WTC11 (cell line): Measurements from ENCODE around the gene RBM15.

Experiments used
- ATF2 ChIP-seq: sonication (generic); formaldehyde crosslinking; IDR thresholded peaks from 2 replicates; pipeline ENCODE4 v1.8.1; 2022; ENCODE audit warnings: low read depth, missing genetic modification reagents, borderline replicate concordance
- CTCF ChIP-seq: fragments of 200-600 bp; IDR thresholded peaks from 2 replicates; pipeline ENCODE4 v1.8.0; 2022; ENCODE audit warnings: antibody characterized with exemption
- E2F1 ChIP-seq: sonication (generic); formaldehyde crosslinking; IDR thresholded peaks from 2 replicates; pipeline ENCODE4 v1.8.0; 2022; ENCODE audit warnings: mild to moderate bottlenecking, missing genetic modification reagents
- MAX ChIP-seq: sonication (generic); formaldehyde crosslinking; IDR thresholded peaks from 2 replicates; pipeline ENCODE4 v1.8.0; 2022; ENCODE audit warnings: mild to moderate bottlenecking, missing genetic modification reagents
- NR2C2 ChIP-seq: sonication (generic); formaldehyde crosslinking; IDR thresholded peaks from 2 replicates; pipeline ENCODE4 v1.8.0; 2022; ENCODE audit warnings: mild to moderate bottlenecking, missing genetic modification reagents
- TEAD4 ChIP-seq: sonication (generic); formaldehyde crosslinking; IDR thresholded peaks from 2 replicates; pipeline ENCODE4 v1.8.0; 2022; ENCODE audit warnings: mild to moderate bottlenecking, missing genetic modification reagents
- USF1 ChIP-seq: sonication (generic); formaldehyde crosslinking; IDR thresholded peaks from 2 replicates; pipeline ENCODE4 v1.8.0; 2022; ENCODE audit warnings: mild to moderate bottlenecking, missing genetic modification reagents
- ZNF219 ChIP-seq: sonication (generic); formaldehyde crosslinking; IDR thresholded peaks from 2 replicates; pipeline ENCODE4 v1.8.0; 2023; ENCODE audit warnings: missing genetic modification reagents, mild to moderate bottlenecking, borderline replicate concordance

- TF ChIP-seq CTCF (no peak), USF1 (CRISPR knock-in tag) (no peak), E2F1 (CRISPR knock-in tag) (no peak), MAX (CRISPR knock-in tag) (no peak), ATF2 (CRISPR knock-in tag) (no peak), ZNF219 (CRISPR knock-in tag) (no peak), TEAD4 (no peak), NR2C2 (CRISPR knock-in tag) (no peak)
Observed at GRCh38 chr1:110320168-110320518, 19.0 kb upstream of the RBM15 start.
